K562 treated with DMSO at 1 percent for 4 hours (cell line): ENCODE results near the gene AKR7A2. TPM values are rescaled to one million over a fixed set of nuclear protein-coding genes. Genes with fewer than 3 reads are reported as not detected.

ENCODE experiments used
- total RNA-seq: library from RNA; unstranded; fragments of 300-600 nt; gene quantifications from 2 replicates; pipeline ENCODE4 v1.2.3, GENCODE V29; 2022; ENCODE audit not compliant: insufficient read depth

AKR7A2 gene
- total RNA-seq: 107 and 130 TPM in 2 replicates

GRCh38 chr1:19311931-19312781 lies at the start of gene AKR7A2, which contains the start of gene SLC66A1:
Gene AKR7A2, minus strand, starts transcription at chr1:19312144. Its CDS starts 20 bp downstream, at chr1:19312124.
Gene SLC66A1, plus strand, starts transcription at chr1:19312326. Its CDS starts 5,352 bp downstream, at chr1:19317678.

GRCh38 chr1:19288324-19289241 lies 23.4 kb downstream of the AKR7A2 start, which contains the start of gene AKR7A3:
Gene AKR7A3, minus strand, starts transcription at chr1:19288770. Its CDS starts 61 bp downstream, at chr1:19288709.

Other genes with a start within 250 kb of the AKR7A2 start
- gene UBR4, start 101.9 kb downstream of the AKR7A2 start, total RNA-seq: 207 and 285 TPM in 2 replicates
- 20.7 and 30.3 TPM in 2 replicates for gene EMC1, start 60.6 kb downstream of the AKR7A2 start, total RNA-seq
- 29.2 and 30.3 TPM in 2 replicates for gene MRTO4, start 60.3 kb downstream of the AKR7A2 start, total RNA-seq
- 0.64 and 1.6 TPM in 2 replicates for gene AKR7A3, start 23.4 kb downstream of the AKR7A2 start, total RNA-seq
- gene SLC66A1, start 182 bp upstream of the AKR7A2 start, total RNA-seq: 45.4 and 48.0 TPM in 2 replicates
- gene CAPZB, start 173.4 kb upstream of the AKR7A2 start, total RNA-seq: 260 and 287 TPM in 2 replicates